AG10803 (cell line): ENCODE measurements around the gene UBE2J1.
"Not testable (repeated sequence)": the region's sequence is repeated elsewhere in the genome, so short reads cannot be mapped to it uniquely, and the experiment has no call there.

ENCODE experiments used
- DNase-seq: peaks from one replicate; pipeline ENCODE4 v3.0.0; 2010; ENCODE audit warnings: low read depth
- H3K4me3 ChIP-seq: 2 replicates; pipeline ENCODE4 v1.5.1; 2011; ENCODE audit warnings: mild to moderate bottlenecking, low read length, control low read depth
- TF ChIP-seq, protein P1 (sequence below): conservative IDR thresholded peaks from 2 replicates; pipeline ENCODE4 v1.5.1; 2011; ENCODE audit warnings: mild to moderate bottlenecking, low read length, control low read depth, inconsistent platforms

Gene UBE2J1

DNA sequence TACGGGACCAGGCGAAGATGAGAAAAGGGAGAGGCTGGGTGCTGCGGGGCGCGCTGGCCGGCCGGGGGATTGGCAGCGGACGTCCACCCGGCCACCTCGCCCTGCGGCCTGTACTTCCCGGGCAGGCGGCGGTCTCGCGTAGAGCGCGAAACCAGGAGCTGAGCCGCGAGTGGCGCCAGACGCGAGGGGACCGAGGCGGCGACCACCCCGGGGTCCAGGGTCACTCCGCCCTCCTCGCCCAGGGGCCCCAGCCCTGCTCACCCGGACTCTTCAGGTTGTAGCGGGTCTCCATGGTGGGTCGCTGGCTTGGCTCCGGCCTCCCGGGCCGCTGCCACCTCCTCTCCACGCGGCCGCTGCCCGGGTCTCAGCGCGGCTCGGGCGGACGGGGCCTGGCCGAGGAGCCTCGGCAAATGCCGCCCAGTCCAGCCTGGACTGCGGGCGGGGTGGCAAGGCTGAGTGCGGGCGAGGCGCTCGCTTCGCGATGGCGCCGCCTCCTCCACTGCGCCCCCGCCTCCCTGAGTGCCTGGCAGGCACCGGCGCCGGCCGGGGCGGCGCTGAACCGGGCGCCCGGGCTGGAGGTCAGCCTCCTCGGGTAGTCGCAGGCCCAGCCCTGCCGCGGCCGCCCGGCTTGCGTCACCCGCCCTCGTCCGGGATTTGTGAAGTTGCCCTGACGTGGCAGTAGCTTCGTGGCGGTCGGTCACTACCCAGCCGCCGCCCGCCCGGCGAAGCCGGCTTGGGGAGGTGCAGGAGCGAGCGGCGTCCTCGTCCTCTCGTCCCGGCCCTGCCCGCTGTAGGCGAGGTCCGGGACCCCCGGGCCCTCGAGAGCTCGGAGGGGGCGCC, at the start of gene UBE2J1:
Gene UBE2J1, minus strand, starts transcription at position 445 of the 840 bp plus-strand sequence. Its CDS starts 153 bp downstream, at position 292.
- DNase-seq: peak; percentile 97
- TF ChIP-seq, protein P1, sequence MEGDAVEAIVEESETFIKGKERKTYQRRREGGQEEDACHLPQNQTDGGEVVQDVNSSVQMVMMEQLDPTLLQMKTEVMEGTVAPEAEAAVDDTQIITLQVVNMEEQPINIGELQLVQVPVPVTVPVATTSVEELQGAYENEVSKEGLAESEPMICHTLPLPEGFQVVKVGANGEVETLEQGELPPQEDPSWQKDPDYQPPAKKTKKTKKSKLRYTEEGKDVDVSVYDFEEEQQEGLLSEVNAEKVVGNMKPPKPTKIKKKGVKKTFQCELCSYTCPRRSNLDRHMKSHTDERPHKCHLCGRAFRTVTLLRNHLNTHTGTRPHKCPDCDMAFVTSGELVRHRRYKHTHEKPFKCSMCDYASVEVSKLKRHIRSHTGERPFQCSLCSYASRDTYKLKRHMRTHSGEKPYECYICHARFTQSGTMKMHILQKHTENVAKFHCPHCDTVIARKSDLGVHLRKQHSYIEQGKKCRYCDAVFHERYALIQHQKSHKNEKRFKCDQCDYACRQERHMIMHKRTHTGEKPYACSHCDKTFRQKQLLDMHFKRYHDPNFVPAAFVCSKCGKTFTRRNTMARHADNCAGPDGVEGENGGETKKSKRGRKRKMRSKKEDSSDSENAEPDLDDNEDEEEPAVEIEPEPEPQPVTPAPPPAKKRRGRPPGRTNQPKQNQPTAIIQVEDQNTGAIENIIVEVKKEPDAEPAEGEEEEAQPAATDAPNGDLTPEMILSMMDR: no peak
- H3K4me3 ChIP-seq: peak within 1 kb of the TSS; percentile 89

DNA sequence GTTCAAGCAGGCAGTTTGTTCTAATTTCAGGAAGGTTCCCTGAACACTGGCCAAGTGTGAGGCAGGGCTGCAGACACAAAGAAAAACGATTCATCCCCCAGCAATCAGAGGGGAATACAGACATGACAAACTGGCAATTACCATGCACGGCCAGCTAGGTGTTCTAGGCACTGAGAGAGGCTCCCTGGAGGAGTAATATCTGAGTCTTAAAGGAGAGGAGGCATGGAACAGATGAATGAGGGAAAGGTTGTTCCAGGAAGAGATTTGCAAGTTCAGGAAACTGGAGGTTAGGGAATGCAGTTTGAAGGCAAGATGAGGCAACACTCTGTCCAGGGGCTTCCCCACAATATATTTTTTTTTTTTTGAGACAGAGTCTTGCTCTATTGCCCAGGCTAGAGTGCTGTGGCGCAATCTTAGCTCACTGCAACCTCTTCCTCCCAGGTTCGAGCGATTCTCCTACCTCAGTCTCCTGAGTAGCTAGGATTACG, 48.4 kb upstream of the UBE2J1 start:
- no peak for DNase-seq
- TF ChIP-seq, protein P1: no peak
- H3K4me3 ChIP-seq: no peak overlapping the region

- no peak overlapping the region for H3K4me3 ChIP-seq
- no peak for DNase-seq
- TF ChIP-seq, protein P1: no peak
Observed at GRCh38 chr6:89400050-89400449, 47.5 kb upstream of the UBE2J1 start.

GRCh38 chr6:89398762-89399525, 46.4 kb upstream of the UBE2J1 start:
- H3K4me3 ChIP-seq: no peak overlapping the region
- TF ChIP-seq, protein P1: no peak
- no peak for DNase-seq

DNA sequence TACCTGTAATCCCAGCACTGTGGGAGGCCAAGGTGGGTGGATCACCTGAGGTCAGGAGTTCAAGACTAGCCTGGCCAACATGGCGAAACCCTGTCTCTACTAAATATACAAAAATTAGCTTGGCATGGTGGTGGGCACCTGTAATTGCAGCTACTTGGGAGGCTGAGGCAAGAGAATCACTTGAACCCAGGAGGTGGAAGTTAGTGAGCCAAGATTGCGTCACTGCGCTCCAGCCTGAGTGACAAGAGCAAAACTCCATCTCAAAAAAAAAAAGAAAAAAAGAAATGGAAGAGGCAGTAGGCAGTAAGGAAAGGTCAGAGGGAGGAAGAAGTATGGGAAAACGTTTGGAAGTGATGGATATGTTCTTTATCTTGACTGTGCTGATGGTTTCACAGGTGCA, 45.4 kb upstream of the UBE2J1 start:
- not testable (repeated sequence) for DNase-seq, H3K4me3 ChIP-seq

- TF ChIP-seq, protein P1: no peak
- H3K4me3 ChIP-seq: no peak overlapping the region
- no peak for DNase-seq
Observed at GRCh38 chr6:89393659-89394058, 41.1 kb upstream of the UBE2J1 start.

GRCh38 chr6:89392823-89393222, 40.3 kb upstream of the UBE2J1 start:
- TF ChIP-seq, protein P1: no peak
- no peak for DNase-seq
- no peak overlapping the region for H3K4me3 ChIP-seq
